ENCODE results near the gene ANGEL2. TPM values are rescaled to one million over a fixed set of nuclear protein-coding genes. Genes with fewer than 3 reads are reported as not detected.

ANGEL2 gene
- total RNA-seq, 4 donors from 2014 or later, result 21.1 to 62.7 (median 46.7) TPM

- H3K4me3 ChIP-seq, result no peak overlapping the region
- H3K4me1 ChIP-seq, result peaks cover 0 to 10% (median 0%) of the 10 kb centered on the region in 4 donors
- no peak overlapping the region for H3K27ac ChIP-seq
- TF ChIP-seq CTCF (IDR thresholded peaks at IDR 0.05) (no peak), POLR2A (IDR thresholded peaks at IDR 0.05) (no peak)
- H3K9me3 ChIP-seq, result no peaks in the 10 kb centered on the region
- H3K27me3 ChIP-seq, result no peaks in the 10 kb centered on the region
- DNase-seq, result no peak
- no peaks in the 10 kb centered on the region for H3K36me3 ChIP-seq
Observed at GRCh38 chr1:212986551-212986950, 29.1 kb downstream of the ANGEL2 start.

GRCh38 chr1:212984522-212985291, 31.0 kb downstream of the ANGEL2 start:
- TF ChIP-seq POLR2A (IDR thresholded peaks at IDR 0.05), result no peak
- TF ChIP-seq CTCF (IDR thresholded peaks at IDR 0.05), result no peak

GRCh38 chr1:212983482-212983881, 32.2 kb downstream of the ANGEL2 start:
- no peak overlapping the region for H3K27ac ChIP-seq
- H3K36me3 ChIP-seq, result no peaks in the 10 kb centered on the region
- TF ChIP-seq POLR2A (IDR thresholded peaks at IDR 0.05), result no peak
- no peak for TF ChIP-seq CTCF (IDR thresholded peaks at IDR 0.05)
- DNase-seq, result no peak
- no peaks in the 10 kb centered on the region for H3K9me3 ChIP-seq
- H3K4me1 ChIP-seq, result peaks cover 0 to 18% (median 0%) of the 10 kb centered on the region in 4 donors
- no peaks in the 10 kb centered on the region for H3K27me3 ChIP-seq
- H3K4me3 ChIP-seq, result no peak overlapping the region

More at GRCh38 chr1:212984522-212985291, 31.0 kb downstream of the ANGEL2 start:
- H3K27me3 ChIP-seq, result no peaks in the 10 kb centered on the region
- H3K4me1 ChIP-seq, result peaks cover 0 to 18% (median 0%) of the 10 kb centered on the region in 4 donors
- no peaks in the 10 kb centered on the region for H3K36me3 ChIP-seq
- no peak for DNase-seq
- H3K4me3 ChIP-seq, result no peak overlapping the region
- no peaks in the 10 kb centered on the region for H3K9me3 ChIP-seq
- no peak overlapping the region for H3K27ac ChIP-seq

GRCh38 chr1:212982430-212983152, 33.1 kb downstream of the ANGEL2 start:
- TF ChIP-seq CTCF (IDR thresholded peaks at IDR 0.05) (no peak), POLR2A (IDR thresholded peaks at IDR 0.05) (no peak)
- Histone ChIP-seq H3K4me1 (peaks cover 0 to 13% (median 0%) of the 10 kb centered on the region in 4 donors), H3K9me3 (no peaks in the 10 kb centered on the region), H3K27ac (no peak overlapping the region), H3K27me3 (no peaks in the 10 kb centered on the region), H3K36me3 (no peaks in the 10 kb centered on the region), H3K4me3 (no peak overlapping the region)
- DNase-seq, result no peak

- TF ChIP-seq POLR2A (IDR thresholded peaks at IDR 0.05) (no peak), CTCF (IDR thresholded peaks at IDR 0.05) (no peak)
- no peaks in the 10 kb centered on the region for H3K9me3 ChIP-seq
- no peak overlapping the region for H3K27ac ChIP-seq
- H3K4me1 ChIP-seq, result peaks cover 0 to 10% (median 0%) of the 10 kb centered on the region in 4 donors
- no peak for DNase-seq
- H3K4me3 ChIP-seq, result no peak overlapping the region
- no peaks in the 10 kb centered on the region for H3K36me3 ChIP-seq
- H3K27me3 ChIP-seq, result no peaks in the 10 kb centered on the region
Observed at GRCh38 chr1:212981571-212982328, 33.9 kb downstream of the ANGEL2 start.
